ENCODE measurements around the gene KNTC1. TPM values are rescaled to one million over a fixed set of nuclear protein-coding genes. Genes with fewer than 3 reads are reported as not detected.
"Not testable (repeated sequence)": the region's sequence is repeated elsewhere in the genome, so short reads cannot be mapped to it uniquely, and the experiment has no call there.

KNTC1 gene
- total RNA-seq, 4 donors from 2014 or later, result 7.4 to 61.5 (median 13.9) TPM

GRCh38 chr12:122584177-122584863 is 57.3 kb downstream of the KNTC1 start:
- intact Hi-C loops (cut with DNase I; ENCODE audit: low total_unique reads), result no loop called here
- Histone ChIP-seq H3K36me3 (no peaks in the 10 kb centered on the region), H3K4me1 (no peaks in the 10 kb centered on the region), H3K4me3 (no peak overlapping the region), H3K9me3 (no peaks in the 10 kb centered on the region), H3K27ac (no peak overlapping the region), H3K27me3 (no peaks in the 10 kb centered on the region)
- no peak for DNase-seq
- TF ChIP-seq CTCF (IDR thresholded peaks at IDR 0.05), result no peak
- TF ChIP-seq POLR2A (IDR thresholded peaks at IDR 0.05), result no peak

- no peaks in the 10 kb centered on the region for H3K4me1 ChIP-seq
- no peak overlapping the region for H3K4me3 ChIP-seq
- no peak for TF ChIP-seq CTCF (IDR thresholded peaks at IDR 0.05)
- no peak for TF ChIP-seq POLR2A (IDR thresholded peaks at IDR 0.05)
- no peak for DNase-seq
- H3K27ac ChIP-seq, result no peak overlapping the region
- H3K36me3 ChIP-seq, result no peaks in the 10 kb centered on the region
- H3K27me3 ChIP-seq, result no peaks in the 10 kb centered on the region
- H3K9me3 ChIP-seq, result no peaks in the 10 kb centered on the region
- intact Hi-C loops (cut with DNase I; ENCODE audit: low total_unique reads), result no loop called here
Observed at GRCh38 chr12:122590990-122591389, 63.9 kb downstream of the KNTC1 start.

- H3K27me3 ChIP-seq; intact Hi-C loops (cut with DNase I; ENCODE audit: low total_unique reads); H3K4me3 ChIP-seq; H3K4me1 ChIP-seq; H3K27ac ChIP-seq; H3K9me3 ChIP-seq; DNase-seq; H3K36me3 ChIP-seq: not testable (repeated sequence)
Observed at GRCh38 chr12:122591966-122592365, 64.9 kb downstream of the KNTC1 start.

GRCh38 chr12:122592543-122592942 is 65.5 kb downstream of the KNTC1 start:
- intact Hi-C loops (cut with DNase I; ENCODE audit: low total_unique reads); H3K9me3 ChIP-seq; H3K4me1 ChIP-seq; H3K27me3 ChIP-seq; H3K36me3 ChIP-seq; H3K4me3 ChIP-seq; H3K27ac ChIP-seq; DNase-seq: not testable (repeated sequence)

GRCh38 chr12:122593910-122594309 is 66.9 kb downstream of the KNTC1 start:
- Histone ChIP-seq H3K4me3 (no peak overlapping the region), H3K9me3 (no peaks in the 10 kb centered on the region), H3K36me3 (no peaks in the 10 kb centered on the region), H3K27me3 (no peaks in the 10 kb centered on the region), H3K27ac (no peak overlapping the region), H3K4me1 (no peaks in the 10 kb centered on the region)
- intact Hi-C loops (cut with DNase I; ENCODE audit: low total_unique reads), result no loop called here
- DNase-seq, result no peak
- no peak for TF ChIP-seq POLR2A (IDR thresholded peaks at IDR 0.05)
- no peak for TF ChIP-seq CTCF (IDR thresholded peaks at IDR 0.05)

- TF ChIP-seq CTCF (IDR thresholded peaks at IDR 0.05) (no peak), POLR2A (IDR thresholded peaks at IDR 0.05) (no peak)
- Histone ChIP-seq H3K4me1 (no peaks in the 10 kb centered on the region), H3K9me3 (no peaks in the 10 kb centered on the region), H3K4me3 (no peak overlapping the region), H3K36me3 (no peaks in the 10 kb centered on the region), H3K27ac (no peak overlapping the region), H3K27me3 (no peaks in the 10 kb centered on the region)
- intact Hi-C loops (cut with DNase I; ENCODE audit: low total_unique reads), result no loop called here
- no peak for DNase-seq
Observed at GRCh38 chr12:122596838-122597237, 69.8 kb downstream of the KNTC1 start.

Measured in uterus (tissue), 4 donors.